ENCODE data around the gene IGF2R.
"Not testable (repeated sequence)": the region's sequence is repeated elsewhere in the genome, so short reads cannot be mapped to it uniquely, and the experiment has no call there.

Gene IGF2R

GRCh38 chr6:159955945-159956361 lies 12.9 kb upstream of the IGF2R start:
- no peak for DNase-seq

DNA sequence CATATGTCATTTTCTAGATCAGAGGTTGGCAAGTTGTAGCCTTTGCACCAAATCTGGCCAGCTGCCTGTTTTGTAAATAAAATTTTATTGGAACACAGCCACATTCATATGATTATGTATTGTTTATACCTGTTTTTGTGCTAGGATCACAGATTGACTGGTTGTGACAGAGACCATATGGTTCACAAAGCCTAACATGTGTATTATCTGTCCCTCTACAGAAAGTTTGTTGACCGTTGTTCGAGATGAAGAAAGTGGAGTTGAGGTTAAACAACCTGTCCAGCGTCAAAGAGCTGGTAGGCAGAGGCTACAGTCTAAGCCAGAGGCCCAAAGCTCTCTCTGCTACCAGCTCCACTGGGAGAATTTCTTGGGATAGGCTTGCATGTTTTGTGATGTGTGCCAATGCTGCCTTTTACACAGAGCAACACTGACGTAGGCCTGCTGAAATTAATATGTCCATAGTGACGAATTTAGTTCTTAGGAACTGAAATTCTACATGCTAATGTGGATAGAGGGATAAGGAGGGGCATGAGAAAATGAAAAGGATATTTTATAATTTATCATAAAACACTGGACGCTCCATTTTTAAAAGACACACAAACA lies 11.7 kb upstream of the IGF2R start:
- no peak for DNase-seq

DNA sequence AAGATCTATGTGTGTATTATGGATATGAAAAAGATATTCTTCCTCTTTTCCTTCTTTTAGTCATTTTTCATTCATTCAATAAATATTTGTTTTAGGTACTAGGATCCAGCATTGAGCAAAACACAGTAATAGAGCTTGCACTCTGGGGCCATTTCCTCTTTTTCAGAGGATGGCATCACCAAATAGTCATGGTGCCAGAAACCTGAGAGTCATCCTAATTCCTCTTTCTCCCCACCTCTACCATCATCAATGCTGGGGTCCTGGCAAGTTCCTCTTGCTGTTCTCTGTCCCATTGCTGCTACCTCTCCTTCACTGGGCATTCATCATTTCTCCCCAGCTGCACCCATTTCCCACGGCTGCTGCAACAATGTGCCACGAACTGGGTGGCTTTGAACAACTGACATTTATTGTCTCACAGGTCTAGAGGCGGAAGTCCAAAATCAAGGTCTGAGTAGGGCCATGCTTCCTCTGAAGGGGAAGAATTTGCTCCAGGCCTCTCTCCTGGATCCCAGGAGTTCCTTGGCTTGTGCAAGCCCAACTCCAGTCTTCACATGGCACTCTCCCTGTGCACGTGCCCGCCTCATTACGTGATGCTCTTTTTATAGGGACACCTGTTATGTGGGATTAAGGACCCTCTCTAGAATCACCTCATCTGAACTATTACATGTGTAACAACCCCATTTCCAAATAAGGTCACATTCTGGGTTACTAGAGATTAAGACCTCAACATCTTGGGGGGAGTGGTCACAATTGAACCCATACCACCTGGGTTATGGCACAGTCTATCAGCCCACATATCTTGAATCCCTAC lies 9.5 kb upstream of the IGF2R start:
- DNase-seq = no peak

DNA sequence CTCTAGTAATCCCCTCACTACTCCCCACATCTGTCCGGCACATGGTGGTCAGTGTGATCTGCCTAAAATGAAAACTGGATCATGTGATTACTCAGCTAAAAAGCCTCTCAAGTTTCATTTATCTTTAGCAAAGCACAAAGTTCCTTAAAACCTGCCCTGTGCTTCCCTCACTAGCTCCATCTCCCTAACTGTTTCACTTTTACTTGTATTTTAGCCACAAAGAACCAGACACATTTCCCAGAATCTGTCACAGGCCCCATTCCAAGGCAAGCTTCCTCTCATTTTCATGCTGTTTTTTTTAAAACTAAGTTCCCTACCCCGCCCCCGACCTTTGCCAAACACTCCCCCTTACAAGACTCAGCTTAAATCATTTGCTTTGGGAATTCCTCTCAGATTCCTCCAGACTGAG lies 8.9 kb upstream of the IGF2R start:
- no peak for DNase-seq

- DNase-seq = no peak
Measured at GRCh38 chr6:159960485-159960884, 8.4 kb upstream of the IGF2R start.

DNA sequence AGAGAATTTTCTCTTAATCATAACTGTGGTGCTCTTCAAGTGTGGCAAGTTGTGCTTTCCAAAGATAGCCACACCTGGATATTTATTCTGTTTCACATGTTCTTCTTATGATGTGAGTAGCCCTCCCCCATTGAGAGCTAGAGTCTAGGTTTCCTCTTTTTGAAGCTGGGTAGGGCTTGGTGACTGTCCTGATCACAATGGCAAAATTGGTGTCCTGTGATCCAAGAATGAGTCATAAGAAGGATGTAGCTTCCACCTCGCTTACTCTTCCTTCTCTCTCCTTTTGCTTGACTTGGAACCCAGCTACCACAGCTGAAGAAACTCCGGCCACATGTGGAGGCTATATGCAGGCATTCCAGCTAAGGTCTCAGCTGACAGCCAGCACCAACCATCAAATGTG lies 7.4 kb upstream of the IGF2R start:
- DNase-seq = no peak

- no peak for DNase-seq
Measured at GRCh38 chr6:159963111-159963510, 5.8 kb upstream of the IGF2R start.

DNA sequence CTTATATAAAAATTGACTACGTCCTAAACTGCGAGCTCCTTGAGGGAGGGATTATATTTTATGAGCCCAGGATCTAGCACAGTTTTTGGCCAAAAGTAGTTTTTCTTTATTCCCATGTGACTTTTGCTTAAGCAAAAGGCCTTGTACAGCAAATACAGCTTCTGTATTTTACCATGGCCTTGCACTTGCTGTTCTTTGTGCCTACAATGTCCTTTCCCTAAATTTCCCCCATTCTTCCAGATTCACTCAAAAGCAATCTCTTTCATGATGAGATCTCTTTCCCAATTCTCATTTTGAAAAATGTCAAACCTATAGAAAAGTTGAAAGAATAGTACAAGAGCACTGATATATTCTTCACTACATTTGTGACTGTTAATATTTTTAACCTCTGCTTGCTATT lies 4.8 kb upstream of the IGF2R start:
- no peak for DNase-seq

DNA sequence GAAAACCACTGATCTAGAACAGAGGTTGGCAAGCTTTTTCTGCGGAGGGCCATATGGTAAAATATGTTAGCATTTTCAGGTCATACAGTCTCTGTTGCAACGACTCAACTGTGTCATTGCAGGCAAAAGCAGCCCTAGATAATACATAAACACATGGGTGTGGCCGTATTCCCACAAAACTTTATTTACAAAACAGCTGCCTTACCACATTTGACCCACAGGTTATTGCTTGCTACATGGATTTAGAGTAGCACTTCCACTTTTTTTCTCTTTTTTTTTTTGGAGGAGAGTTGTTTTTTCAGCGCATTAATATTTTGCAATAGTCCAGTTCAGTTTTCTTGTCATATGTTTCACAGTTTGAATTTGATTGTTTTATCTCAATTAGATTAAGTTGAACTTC lies 2.5 kb upstream of the IGF2R start:
- DNase-seq = no peak

DNA sequence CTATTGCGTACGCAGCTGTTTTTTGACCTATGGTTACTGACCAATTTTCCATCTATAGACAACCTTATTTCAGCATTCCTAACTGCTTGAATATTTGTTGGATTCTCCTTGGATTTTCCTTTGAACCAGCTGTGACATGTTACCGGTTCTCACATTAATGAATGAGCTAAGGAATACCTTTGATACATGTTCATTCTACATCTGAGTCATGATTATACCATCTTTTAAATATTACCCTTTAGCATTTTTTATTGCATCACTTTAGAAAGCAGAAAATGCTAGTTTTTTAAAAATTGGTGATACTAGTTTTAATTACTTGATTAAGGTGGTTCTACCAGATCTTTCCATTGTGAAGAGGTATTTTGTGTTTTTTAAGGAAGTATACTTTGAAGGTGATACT lies 1.9 kb upstream of the IGF2R start:
- no peak for DNase-seq

DNA sequence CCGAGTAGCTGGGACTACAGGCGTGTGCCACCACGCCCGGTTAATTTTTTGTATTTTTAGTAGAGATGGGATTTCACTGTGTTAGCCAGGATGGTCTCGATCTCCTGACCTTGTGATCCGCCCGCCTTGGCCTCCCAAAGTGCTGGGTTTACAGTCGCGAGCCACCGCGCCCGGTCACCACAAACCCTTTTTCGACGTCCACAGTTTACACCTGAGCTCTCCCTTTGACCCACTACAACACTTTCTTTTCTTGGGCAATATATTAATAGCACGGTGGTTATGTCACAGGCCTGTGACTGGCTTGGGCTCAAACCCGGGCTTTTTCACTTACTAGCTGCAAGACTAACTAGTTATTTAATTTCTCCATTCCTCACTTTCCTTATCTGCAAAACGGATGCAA lies 1.3 kb upstream of the IGF2R start:
- not testable (repeated sequence) for DNase-seq

DNA sequence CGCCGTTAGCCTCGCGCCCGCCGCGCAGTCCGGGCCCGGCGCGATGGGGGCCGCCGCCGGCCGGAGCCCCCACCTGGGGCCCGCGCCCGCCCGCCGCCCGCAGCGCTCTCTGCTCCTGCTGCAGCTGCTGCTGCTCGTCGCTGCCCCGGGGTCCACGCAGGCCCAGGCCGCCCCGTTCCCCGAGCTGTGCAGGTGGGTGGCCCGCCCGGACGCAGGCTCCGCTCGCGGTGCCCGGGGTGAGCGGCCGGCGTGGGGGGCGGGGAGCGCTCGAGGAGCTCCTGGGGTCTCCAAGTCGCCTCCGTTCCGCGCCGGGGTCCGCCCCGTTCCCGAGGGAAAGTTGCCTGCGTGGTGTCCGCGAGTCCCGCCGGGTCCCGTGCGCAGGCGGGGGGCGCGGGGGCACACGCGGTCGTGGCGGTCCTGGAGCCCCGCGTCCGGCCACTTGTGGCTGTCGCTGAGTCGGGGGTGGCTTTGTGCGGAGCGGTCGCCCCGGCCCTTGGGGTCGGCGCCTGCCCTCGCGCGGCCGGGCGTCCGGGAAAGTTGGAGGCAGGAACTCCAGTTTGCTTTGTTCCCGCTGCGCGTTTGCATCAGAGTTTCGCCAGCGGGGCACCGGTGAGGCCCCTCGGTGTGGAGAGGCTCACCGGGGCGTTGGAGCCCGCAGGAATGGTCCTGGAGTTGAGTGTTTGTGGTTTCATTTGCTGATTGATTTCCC lies 476 bp downstream of the IGF2R start:
- DNase-seq = no peak

- DNase-seq = no peak
Measured at GRCh38 chr6:159969921-159970320, 1.0 kb downstream of the IGF2R start.

GRCh38 chr6:159970659-159971063 lies 1.8 kb downstream of the IGF2R start:
- DNase-seq = no peak

GRCh38 chr6:159971341-159972178 lies 2.7 kb downstream of the IGF2R start:
- DNase-seq = no peak

DNA sequence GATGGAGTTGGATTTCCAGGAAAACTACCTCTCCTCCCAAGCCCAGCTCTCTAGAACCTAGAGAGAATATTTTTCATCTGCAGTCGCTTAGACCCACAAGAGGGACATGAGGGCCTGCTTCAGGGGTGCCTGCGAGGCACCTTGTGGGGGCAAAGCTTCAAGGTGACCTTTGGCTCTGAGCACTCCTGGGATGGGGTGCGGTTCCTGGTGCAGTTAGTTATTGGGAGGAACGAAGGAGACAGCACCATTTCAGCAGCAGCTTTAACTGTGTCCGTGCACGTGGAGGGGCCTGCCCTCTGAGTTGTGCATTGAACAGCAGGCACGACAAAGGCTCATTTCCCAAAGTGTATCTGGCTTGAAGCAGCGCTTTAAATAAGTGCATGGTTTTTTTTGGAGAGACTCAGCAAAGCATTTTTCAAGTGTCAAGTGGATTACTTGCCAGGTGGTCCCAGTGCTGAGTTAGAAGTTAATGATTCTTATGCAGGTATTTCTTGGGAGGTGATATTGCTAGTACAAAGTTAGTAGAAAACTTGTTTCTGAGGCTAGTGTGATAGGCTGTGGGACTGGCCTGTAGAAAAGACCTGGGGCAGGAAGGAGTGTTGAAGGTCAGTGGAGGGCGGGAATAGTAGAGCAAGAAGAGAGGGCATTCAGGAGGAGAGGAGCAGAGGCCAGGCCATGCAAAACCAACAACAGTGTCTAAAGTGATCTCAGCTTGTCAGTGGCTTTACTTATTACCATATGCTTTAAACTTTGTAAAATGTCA lies 3.8 kb downstream of the IGF2R start:
- DNase-seq = no peak

GRCh38 chr6:159973406-159973805 lies 4.5 kb downstream of the IGF2R start:
- no peak for DNase-seq

DNA sequence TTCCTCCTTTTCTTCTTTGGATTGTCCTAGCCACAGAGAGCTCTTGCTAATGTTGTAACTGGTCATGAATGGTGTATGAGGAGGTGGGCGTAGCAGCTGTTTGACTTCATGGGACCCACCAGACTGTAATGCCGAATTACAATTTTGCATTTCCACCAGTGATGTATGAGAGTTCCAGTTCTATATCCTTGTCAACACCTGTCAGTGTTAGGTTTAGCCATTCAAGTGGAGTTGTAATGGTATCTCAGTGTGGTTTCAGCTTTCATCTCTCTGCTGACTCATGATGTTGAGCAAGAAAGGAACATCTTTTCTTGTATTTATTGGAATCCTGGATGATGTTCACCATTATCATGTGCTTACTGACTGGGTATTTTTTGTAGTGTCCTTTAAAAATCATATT lies 5.1 kb downstream of the IGF2R start:
- DNase-seq = no peak

- DNase-seq = no peak
Measured at GRCh38 chr6:159974932-159975331, 6.0 kb downstream of the IGF2R start.

DNA sequence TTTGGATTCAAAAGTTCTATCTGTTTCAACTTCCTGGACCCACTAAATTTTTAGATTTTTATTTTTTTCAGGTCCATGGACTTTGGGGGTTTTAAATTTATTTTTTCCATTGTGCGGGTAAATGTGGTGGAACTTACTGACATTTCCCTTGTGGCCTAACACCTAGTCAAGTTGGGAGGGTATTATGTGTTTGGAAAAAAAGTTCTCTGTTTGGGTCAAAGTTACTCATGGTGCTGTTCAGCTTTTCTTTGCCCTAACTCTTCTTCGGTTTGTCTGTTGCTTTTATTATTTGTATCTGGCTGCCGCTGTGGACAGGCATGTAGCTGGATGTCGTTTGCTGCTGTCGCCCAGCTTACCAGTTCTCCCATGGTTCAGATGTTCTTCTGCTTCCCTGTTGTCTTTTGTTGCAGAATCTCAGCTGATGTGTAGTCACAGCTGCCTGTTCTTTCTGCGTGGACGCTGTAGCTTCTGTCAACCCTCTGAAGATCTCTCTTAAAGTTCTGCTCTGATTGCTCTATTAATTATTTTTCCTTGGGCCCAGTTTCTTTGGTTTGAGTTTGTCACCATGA lies 7.9 kb downstream of the IGF2R start:
- DNase-seq = no peak

- no peak for DNase-seq
Measured at GRCh38 chr6:159977255-159977903, 8.5 kb downstream of the IGF2R start.

DNA sequence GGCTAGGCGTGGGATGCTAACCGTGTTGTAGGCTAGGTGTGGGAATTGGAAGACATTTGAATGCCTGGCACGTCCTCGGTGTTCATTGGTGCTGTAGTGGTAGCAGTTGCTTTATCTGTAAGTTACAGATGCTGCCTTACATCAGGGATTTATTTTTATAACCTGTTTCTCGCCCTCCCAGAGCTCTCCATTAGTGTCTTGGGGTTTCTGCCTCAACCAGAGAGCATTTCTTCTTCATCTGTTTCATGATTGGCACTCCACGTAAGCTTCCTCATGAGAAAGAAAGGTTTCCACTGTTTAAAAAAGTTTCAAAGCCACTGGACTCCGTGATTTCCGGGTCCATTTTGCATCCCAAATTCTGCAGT lies 9.0 kb downstream of the IGF2R start:
- DNase-seq = no peak
